Spleen (tissue), 11 donors: Measurements from ENCODE around the gene PRSS21. TPM values are rescaled to one million over a fixed set of nuclear protein-coding genes. Genes with fewer than 3 reads are reported as not detected.

Experiments
- DNase-seq: peaks from one replicate; pipeline ENCODE4 v3.0.0-alpha.2; 2020
- H3K27ac ChIP-seq, 8 donors: fragments of 200-600 bp; sonication (generic) in 7 of 8; 1 replicate in 4 of 8; 2 replicates in 4 of 8; pipeline versions ENCODE4 v1.5.0 to v1.8.0; 2016 to 2021; ENCODE audit warnings: inconsistent platforms in 4 of 8, mild to moderate bottlenecking in 4 of 8, moderate library complexity in 1 of 8
- H3K27me3 ChIP-seq, 7 donors: fragments of 200-600 bp; sonication (generic) in 6 of 7; replicated peaks in 1 of 7; 1 replicate in 4 of 7; 2 replicates in 3 of 7; pipeline versions ENCODE4 v1.5.0 to v1.8.0; 2016 to 2021; ENCODE audit warnings: inconsistent platforms in 3 of 7, mild to moderate bottlenecking in 1 of 7
- H3K36me3 ChIP-seq, 6 donors: fragments of 200-600 bp; sonication (generic) in 5 of 6; 1 replicate in 4 of 6; 2 replicates in 2 of 6; pipeline versions ENCODE4 v1.5.0 to v1.8.0; 2016 to 2021; ENCODE audit warnings: inconsistent platforms in 2 of 6
- H3K4me1 ChIP-seq, 6 donors: fragments of 200-600 bp; sonication (generic) in 5 of 6; 1 replicate in 3 of 6; 2 replicates in 3 of 6; pipeline versions ENCODE4 v1.5.0 to v1.8.0; 2016 to 2021; ENCODE audit warnings: inconsistent platforms in 3 of 6
- H3K4me3 ChIP-seq, 8 donors: fragments of 200-600 bp; sonication (generic) in 7 of 8; 1 replicate in 4 of 8; 2 replicates in 4 of 8; pipeline versions ENCODE4 v1.5.0 to v1.8.0; 2016 to 2021; ENCODE audit warnings: inconsistent platforms in 4 of 8, mild to moderate bottlenecking in 4 of 8, moderate library complexity in 2 of 8
- H3K9me3 ChIP-seq, 8 donors: fragments of 200-600 bp; sonication (generic) in 7 of 8; 1 replicate in 4 of 8; 2 replicates in 4 of 8; pipeline versions ENCODE4 v1.5.0 to v1.8.0; 2016 to 2021; ENCODE audit warnings: inconsistent platforms in 4 of 8
- POLR2A ChIP-seq, 3 donors: fragments of 450-650 bp; IDR thresholded peaks; one replicate each; pipeline ENCODE4 v1.5.1; 2017; ENCODE audit warnings: antibody characterized with exemption in 3 of 3, mild to moderate bottlenecking in 1 of 3
- POLR2AphosphoS5 ChIP-seq, 3 donors: sonication (generic); formaldehyde crosslinking; IDR thresholded peaks; one replicate each; pipeline ENCODE4 v1.5.1; 2017; ENCODE audit warnings: antibody characterized with exemption in 3 of 3
- WGBS, 5 donors: extraction: QIAGEN DNeasy Blood & Tissue Kit in 3 of 5; methylation state at CpG; one replicate each; pipeline versions ENCODE4 v1.1.5 to v1.1.7; 2013 to 2018; 5-methylcytosine and 5-hydroxymethylcytosine counted together
- intact Hi-C: fragments of 100-400 bp; cut with DNase I; formaldehyde crosslinking; loops from one replicate; pipeline ENCODE4 v1.15.0; 2023; ENCODE audit warnings: low total_unique reads
- polyA plus RNA-seq, 3 donors: library from polyadenylated mRNA; stranded (reverse); fragments of 200-250 nt; gene quantifications; one replicate each; pipeline ENCODE4 v1.2.1, GENCODE V29; 2013
- total RNA-seq, 7 donors: library from RNA; depleted of rRNA in 3 of 7; stranded (reverse); fragments of >200 nt in 3 of 7; fragmentation: NEBNext Ultra II Directional in 4 of 7; extraction: Animal tissue kit (Norgen Biotek cat#: 25700) in 4 of 7; gene quantifications; one replicate each; pipeline versions ENCODE4 v1.1.0 to v1.2.1, GENCODE V29; 2016 to 2021
- TF ChIP-seq, protein P1 (sequence below), 11 experiments: fragments of 200-600 bp in 7 of 11; fragments of 450-650 bp in 4 of 11; sonication (generic) in 4 of 11; IDR thresholded peaks in 8 of 11; conservative IDR thresholded peaks in 3 of 11; 1 replicate in 7 of 11; 2 replicates in 4 of 11; pipeline versions ENCODE4 v1.4.0 to v1.8.0; 2016 to 2021; ENCODE audit warnings: antibody characterized with exemption in 11 of 11, inconsistent platforms in 4 of 11, mild to moderate bottlenecking in 1 of 11
- donor health status: healthy with polysubstance abuse.
- donor health status: DM: no; HTN: no; CAD: no; lungs with moderate emphysema.
- donor health status: DM: no; HTN: no; CAD: no.
- donor health status: Bipolar disorder and iron deficiency.
- donor health status: healthy.
- donor health status: DM: no; HTN: no; CAD: no.
- donor health status: DM: yes; HTN: yes; CAD: no.

PRSS21 gene
- total and polyA plus RNA-seq, 10 donors = 0.49 to 4.9 (median 1.6) TPM

DNA sequence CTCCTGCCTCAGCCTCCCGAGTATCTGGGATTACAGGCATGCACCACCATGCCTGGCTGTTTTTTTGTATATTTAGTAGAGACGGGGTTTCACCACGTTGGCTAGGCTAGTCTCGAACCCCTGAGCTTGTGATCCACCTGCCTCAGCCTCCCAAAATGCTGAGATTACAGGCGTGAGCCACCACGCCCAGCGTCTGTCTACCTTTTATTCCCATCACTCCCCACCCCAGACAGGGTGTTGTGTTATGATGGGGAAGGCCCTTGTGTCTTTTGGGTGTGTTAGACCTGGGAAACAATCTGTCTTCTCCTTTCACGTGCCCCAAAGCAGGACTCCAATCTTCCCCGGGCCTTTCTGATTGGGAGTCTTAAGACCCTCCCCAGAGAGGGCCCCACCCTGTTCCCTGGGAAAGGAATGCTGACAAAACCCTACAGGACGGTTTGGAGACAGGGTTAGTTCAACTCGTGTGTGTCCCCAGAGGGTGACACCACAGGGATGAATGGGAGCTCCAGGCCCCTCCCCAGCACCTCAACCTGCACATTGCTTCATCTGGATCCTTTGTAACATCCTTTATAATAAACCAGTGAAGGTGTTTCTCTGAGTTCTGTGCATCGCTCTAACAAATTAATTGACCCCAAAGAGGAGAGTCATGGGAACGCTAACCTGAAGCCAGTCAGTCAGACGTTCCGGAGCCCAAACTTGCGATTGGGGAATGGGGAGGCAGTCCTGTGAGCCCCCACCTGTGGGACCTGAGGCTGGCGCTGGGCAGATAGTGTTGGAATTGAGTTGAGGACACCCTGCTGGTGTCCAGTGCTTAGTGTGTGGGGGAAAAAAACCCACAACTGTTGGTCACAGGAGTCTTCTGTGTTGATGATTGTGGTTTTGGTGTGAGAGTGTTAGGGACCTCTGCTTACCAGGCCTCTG, 36.8 kb upstream of the PRSS21 start:
- 79 to 86% (median 83%) methylated on average over 15 to 17 of the region's 17 CpGs for WGBS, 5 donors
- Histone ChIP-seq H3K36me3 (peaks cover 0 to 5% (median 0%) of the 10 kb centered on the region in 6 donors), H3K27me3 (peaks cover 0 to 9% (median 4%) of the 10 kb centered on the region in 7 donors), H3K9me3 (no peaks in the 10 kb centered on the region), H3K27ac (no peak overlapping the region), H3K4me1 (peaks cover 19 to 42% (median 34%) of the 10 kb centered on the region in 6 donors), H3K4me3 (no peak overlapping the region)
- intact Hi-C loops = no loop called here
- TF ChIP-seq POLR2AphosphoS5 (IDR thresholded peaks at IDR 0.05) (no peak), POLR2A (IDR thresholded peaks at IDR 0.05) (no peak)
- TF ChIP-seq, protein P1, sequence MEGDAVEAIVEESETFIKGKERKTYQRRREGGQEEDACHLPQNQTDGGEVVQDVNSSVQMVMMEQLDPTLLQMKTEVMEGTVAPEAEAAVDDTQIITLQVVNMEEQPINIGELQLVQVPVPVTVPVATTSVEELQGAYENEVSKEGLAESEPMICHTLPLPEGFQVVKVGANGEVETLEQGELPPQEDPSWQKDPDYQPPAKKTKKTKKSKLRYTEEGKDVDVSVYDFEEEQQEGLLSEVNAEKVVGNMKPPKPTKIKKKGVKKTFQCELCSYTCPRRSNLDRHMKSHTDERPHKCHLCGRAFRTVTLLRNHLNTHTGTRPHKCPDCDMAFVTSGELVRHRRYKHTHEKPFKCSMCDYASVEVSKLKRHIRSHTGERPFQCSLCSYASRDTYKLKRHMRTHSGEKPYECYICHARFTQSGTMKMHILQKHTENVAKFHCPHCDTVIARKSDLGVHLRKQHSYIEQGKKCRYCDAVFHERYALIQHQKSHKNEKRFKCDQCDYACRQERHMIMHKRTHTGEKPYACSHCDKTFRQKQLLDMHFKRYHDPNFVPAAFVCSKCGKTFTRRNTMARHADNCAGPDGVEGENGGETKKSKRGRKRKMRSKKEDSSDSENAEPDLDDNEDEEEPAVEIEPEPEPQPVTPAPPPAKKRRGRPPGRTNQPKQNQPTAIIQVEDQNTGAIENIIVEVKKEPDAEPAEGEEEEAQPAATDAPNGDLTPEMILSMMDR (IDR thresholded peaks at IDR 0.05 in 8 of 11, conservative IDR thresholded peaks at IDR 0.05 in 3 of 11) = no peak
- peak; percentile 45 for DNase-seq

DNA sequence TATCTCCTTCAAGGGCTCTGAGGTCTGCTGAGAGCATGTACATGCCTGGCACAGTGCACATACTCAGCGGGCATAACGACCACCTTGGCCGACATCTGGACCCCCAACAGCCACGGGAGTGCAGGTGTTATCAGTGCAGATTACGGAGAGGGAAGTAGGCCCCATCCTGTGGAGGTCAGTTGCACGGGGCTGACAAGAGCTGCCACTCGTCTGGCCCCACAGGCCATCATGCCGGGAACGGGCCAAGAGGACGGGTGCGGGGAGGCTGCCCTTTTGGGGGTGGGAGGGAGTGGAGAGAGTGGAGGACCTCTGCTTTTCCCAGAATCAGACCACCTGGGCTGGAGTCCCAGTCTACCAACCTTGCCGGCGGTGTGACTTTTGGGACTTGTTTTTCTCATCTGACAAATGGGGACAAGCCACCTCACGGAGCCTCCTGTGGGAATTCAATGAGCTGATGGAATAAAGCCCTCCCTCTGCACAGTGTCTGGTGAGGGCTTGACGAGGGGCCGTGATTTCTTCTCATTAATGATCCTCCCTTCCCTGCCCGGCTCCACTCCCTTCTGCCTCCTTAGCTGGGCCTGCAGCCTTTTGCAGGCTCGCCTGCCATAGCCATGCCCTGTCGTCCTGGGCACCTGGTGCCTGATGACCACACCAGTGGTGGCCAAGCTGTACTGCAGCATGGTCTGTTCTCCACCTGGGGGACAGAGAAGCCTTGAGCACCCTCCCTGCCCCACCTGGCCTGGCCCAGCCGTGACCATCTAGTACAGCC, 34.3 kb upstream of the PRSS21 start:
- intact Hi-C loops = no loop called here
- no peak overlapping the region for H3K27ac ChIP-seq
- peaks cover 15 to 40% (median 32%) of the 10 kb centered on the region in 6 donors for H3K4me1 ChIP-seq
- no peaks in the 10 kb centered on the region for H3K9me3 ChIP-seq
- DNase-seq = peak; percentile 49
- TF ChIP-seq, protein P1 (IDR thresholded peaks at IDR 0.05 in 8 of 11, conservative IDR thresholded peaks at IDR 0.05 in 3 of 11) = no peak
- no peak for TF ChIP-seq POLR2AphosphoS5 (IDR thresholded peaks at IDR 0.05)
- TF ChIP-seq POLR2A (IDR thresholded peaks at IDR 0.05) = no peak
- H3K27me3 ChIP-seq = peaks cover 0 to 33% (median 22%) of the 10 kb centered on the region in 7 donors
- no peak overlapping the region for H3K4me3 ChIP-seq
- H3K36me3 ChIP-seq = no peaks in the 10 kb centered on the region
- 70 to 84% (median 81%) methylated on average over 13 to 20 of the region's 20 CpGs for WGBS, 5 donors

DNA sequence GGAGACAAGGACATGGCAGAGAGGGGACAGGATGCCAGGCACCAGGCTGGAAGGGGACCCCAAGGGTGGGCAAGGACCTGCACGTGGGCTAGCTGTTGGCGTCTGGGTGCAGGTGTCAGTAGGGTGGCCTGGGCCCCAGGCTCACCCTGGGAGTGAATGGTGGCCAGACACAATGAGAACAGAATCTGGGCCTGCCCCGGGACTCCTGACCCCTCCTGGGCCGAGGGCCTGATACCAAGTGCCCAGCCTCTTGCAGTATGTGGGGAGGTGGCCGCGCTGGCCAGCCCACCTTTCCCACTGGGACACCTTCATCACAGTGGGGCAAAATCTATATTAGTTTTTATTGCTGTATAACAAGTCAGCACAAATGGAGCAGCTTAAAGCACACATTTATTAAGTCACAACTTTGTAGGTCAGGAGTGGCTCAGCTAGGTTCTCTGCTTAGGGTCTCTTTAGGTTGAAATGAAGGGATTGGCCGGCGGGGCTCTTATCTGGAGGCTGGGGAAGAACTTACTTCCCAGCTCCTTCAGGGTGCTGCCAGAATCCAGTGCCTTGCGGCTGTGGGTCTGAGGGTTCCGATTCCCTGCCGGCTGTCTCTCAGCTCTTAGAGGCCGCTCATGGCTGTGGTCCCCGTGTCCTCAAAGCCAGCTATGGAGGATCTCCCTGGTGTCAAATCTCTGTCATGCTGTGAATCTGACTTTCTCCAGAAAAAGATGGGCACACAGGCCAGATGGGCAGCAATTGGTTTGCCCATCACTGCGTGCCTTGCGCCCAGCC, 33.3 kb upstream of the PRSS21 start:
- WGBS, 5 donors = 89 to 95% (median 92%) methylated on average over 15 of the region's 15 CpGs

More for the DNA sequence above, 33.3 kb upstream of the PRSS21 start:
- H3K4me1 ChIP-seq = peaks cover 7 to 31% (median 24%) of the 10 kb centered on the region in 6 donors
- no peaks in the 10 kb centered on the region for H3K9me3 ChIP-seq
- H3K36me3 ChIP-seq = no peaks in the 10 kb centered on the region
- H3K27ac ChIP-seq = no peak overlapping the region
- TF ChIP-seq POLR2A (IDR thresholded peaks at IDR 0.05) = no peak
- no peak for TF ChIP-seq POLR2AphosphoS5 (IDR thresholded peaks at IDR 0.05)
- TF ChIP-seq, protein P1 (IDR thresholded peaks at IDR 0.05 in 8 of 11, conservative IDR thresholded peaks at IDR 0.05 in 3 of 11) = no peak
- DNase-seq = peak; percentile 53
- intact Hi-C loops = no loop called here
- H3K4me3 ChIP-seq = no peak overlapping the region
- peaks cover 0 to 43% (median 32%) of the 10 kb centered on the region in 7 donors for H3K27me3 ChIP-seq
